Stimulated activated CD8-positive, alpha-beta memory T cell treated with anti-CD3 and anti-CD28 coated beads, Interleukin-12 subunit alpha, Interleukin-12 subunit beta, amount 100 ng/mL, for 1 hour (primary cell): ENCODE data around the gene TCF15.

Experiments used
- DNase-seq: peaks from one replicate; pipeline ENCODE4 v3.0.0-alpha.2; 2020; ENCODE audit warnings: low read depth

The TCF15 gene

DNA sequence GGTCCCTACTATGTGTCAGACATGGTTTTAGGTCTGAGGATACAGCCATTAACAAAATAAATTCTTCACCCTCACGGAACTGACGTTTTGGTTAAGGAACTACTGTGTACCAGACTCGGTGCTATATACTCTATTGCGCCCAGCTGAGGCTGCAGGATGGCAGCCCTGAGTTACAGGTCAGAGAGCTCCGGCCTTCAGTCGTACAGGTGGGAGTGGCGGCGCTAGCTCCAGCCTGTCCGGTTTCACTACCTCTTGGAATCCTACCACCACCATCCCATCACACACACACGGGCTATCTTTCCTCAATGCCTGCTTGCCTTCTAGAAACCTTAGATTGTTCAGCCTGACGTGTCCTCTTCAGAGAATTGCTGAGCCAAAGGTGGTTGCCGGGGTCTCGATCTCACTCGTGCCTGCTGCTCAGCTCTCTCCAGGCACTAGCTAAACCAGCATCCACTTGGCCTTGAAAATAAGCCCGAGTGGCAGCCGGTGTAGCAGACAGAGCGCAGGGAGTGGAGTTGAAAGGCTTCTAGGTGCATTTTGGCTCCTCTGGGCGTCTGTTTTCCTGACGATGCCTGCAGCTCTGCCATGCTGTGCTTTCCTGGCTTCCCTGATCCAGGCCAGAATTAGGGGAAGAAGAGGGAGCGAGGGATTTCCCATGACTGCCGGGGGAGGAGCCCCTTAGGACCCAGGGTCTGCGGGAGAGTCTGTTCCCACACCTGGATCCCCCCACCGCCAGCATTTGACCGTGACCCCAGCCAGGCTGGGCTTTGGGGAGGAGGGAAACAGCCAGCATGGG lies 1.1 kb upstream of the TCF15 start:
- no peak for DNase-seq

DNA sequence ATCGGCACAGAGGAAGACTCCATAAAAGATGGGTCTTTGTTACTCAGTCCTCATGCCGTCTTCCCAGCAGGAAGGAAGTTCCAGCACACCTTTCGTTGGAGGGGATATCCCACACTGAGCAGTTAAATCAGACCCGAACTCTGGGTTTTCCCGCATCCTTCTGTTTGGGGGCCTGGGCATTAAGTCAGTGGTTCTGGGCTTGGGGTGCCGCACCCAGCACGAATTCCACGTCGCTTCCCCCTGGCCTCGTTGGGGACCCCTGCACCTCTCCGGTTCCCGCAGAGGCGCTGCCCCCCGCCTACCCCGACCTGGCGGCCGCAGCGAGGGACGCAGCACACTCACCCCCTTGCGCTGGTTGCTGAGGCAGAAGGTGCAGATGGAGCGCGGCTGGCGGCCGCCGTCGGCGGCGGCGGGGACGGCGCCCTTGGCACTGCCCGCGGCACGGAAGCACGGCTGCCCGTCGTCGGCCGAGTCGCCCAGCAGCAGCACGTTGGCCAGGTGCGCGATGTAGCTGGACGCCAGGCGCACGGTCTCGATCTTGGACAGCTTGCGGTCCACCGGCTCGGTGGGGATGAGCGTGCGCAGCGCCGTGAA lies 641 bp downstream of the TCF15 start:
- DNase-seq: no peak

DNA sequence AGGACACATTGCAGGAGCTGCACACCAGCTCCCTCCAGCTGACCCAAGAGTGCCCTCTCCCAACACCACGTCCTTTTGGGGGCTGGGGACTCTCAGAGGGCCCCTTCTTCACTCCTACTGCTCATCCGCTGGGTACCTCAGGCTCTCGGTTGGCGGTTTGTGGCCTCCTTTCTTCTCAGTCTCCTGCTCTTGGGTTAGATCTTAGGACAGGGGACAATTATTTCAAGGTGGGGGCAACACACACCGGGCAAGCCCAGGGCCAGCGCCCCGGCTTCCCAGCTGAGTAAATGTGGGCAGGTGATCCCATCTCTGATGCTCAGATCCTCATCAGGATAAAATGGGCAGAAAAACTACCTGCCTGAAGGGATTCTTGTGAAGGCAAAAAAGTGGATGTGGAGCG lies 1.1 kb downstream of the TCF15 start:
- DNase-seq: no peak

DNA sequence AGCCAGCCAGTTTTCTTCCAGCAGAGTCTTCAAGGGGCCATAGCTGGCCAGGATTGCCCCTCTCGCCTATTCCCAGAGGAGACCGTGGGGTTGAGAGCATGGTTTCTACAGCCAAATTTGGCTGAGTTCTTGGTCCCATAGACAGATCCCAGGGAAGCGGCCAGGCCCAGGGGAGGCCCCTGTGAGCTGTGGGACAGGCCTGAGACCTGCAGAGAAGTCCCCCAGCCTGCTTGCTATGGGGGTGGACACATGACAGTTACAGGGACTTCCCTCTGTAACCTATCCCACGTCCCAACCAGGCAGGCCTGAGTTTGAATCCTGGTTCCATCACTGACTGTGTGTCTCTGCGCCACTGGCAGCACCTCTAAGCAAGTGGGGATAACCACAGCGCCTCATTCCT lies 2.6 kb downstream of the TCF15 start:
- no peak for DNase-seq

DNA sequence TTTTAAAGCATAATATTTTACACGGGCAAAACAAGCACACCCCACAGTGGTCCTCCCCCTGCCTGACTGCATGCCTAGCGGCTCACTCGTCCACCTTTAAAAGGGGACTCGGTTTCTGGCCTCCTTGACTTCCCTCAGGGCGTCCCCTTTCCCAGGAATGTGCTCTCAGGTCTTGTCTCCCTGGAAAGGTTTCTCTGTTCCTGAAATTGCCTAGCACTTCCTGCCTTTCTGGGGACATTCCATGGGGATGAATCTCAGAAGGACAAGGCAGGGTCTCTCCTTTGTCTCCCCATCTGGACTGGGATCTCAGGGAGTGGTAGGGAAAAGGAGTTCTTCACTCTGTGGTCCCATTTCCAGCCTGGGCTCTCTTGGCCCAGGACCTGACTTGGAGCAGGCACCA lies 4.9 kb downstream of the TCF15 start:
- DNase-seq: no peak

DNA sequence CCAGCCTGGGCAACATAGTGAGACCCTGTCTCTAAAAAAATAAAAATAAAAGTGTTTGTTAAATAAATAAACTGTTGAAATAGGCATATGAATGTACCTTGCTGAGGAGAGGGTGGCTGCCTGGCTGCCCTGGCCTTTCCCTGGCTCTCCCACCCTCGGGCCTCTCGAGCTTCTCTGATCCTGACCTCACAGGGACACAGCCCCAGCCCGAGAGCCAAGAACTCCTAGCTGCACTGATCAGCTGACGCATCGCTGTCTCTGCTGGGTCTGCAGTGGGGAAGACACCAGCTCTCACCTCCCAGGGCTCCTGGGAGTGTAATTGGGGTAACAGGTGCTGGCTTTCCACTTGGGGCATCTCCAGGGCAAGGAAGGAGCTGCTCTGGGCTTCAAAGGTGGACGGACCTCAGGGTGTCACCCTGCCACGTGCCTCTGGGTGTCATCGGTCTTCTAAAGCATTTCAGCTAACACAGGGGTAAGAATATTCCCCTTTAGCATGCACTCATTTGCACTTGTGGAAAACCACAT lies 6.9 kb downstream of the TCF15 start:
- DNase-seq: no peak

DNA sequence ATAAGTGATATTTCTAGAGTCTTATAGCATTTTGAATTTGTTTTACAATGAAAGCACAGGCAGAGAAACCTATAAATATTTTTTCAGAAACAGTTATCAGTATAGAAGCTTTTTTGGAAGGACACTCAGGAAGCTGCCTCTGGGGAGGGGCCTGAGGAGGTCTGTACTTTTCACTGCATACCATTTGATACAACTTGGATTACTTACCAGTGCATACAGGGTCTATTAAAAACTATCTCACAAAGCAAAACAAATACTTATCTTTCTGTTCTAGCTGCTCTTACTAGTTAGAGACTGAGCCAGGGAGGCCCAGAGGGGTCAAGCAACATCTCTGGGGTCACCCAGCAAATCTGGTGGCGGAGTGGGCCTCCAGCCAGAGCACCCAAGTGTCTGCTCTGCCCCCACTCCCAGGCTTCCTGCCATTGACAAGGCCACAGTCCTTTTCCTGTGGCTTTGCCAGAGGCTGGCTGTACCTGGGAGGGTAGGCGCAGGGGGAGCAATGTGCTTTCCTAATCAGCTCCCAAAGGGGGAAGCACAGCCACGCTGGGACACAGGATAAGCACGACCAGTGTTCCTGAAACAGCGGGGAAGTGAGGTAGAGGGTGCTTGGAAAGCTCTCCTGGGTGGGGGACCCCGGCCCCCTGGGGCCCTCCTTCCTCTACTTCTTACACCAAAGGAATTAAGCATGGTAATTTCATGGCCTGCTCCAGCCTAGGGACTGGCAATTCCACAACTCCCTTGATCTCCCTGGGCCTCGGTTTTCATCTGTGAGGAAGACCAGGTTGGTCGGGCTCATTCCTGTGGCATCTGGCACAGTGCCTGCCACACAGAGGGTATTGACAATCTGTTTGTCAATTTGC lies 7.8 kb downstream of the TCF15 start:
- DNase-seq: no peak

DNA sequence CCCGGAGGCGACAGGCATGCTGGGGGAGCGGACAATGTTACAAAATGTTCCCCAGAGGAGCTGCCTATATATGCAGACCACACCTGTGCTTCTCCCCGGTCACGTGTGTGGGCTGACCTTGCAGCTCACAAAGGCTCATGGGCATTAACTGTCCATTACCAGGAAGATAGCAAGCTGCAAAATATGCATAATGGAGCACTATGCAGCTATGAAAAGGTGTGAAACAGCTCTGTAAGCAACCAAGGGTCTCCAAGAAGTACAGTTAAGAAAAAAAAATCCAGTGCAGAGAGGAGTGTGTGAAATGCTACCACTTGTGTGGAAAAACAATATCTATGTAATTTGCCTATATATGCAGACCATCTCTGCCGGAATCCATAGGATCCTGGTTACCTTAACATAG lies 9.4 kb downstream of the TCF15 start:
- DNase-seq: no peak

DNA sequence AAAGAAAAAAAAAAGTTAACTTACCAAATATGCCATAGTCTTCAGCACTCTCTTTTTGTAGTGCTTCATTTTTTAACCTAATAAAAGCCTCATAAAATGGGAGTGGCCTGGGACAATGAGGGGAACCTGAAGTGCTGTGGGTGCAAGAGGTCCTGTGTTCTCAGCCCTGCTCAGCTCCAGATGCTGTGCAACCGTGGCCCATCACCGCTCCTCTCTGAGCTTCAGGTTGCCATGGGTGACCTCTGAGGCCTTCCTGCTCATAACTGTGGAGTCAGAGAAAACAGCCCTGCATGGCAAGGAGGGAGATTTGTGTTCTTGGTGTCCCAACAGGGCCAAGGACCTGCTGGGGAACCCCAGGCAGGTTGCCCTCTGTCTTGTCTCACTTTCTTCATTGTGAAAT lies 10.0 kb downstream of the TCF15 start:
- no peak for DNase-seq

DNA sequence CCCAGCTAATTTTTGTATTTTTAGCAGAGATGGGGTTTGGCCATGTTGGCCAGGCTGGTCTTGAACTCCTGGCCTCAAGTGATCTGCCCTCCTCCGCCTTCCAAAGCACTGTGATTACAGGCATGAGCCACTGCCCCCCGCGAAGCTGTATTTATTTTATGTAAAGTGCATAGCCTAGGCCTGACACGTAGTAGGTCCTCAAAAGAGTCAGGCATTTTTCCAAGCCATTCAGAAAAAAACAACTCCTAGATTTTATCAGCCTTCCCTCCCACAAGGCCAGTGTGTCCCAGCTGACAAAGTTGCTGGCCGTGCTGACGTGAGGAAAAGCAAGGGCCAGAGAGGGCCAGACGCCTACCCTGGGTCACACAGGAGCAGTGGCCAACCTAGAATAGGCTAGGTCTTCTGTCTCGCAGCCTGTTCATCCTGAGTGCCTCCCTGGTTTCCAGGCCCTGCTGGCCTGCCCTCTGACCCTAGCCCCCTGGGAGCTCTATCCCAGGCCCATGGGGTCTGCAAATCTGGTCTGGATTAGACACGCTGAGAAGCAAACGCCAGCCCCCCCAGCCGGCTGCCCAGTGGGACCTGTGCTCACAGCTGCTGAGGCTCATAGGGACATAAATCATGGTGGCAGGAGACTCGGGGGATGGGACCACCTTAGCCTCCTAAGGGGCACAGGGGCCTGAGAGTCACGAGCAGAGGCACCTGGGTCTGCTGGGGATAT lies 11.8 kb downstream of the TCF15 start:
- DNase-seq: no peak

DNA sequence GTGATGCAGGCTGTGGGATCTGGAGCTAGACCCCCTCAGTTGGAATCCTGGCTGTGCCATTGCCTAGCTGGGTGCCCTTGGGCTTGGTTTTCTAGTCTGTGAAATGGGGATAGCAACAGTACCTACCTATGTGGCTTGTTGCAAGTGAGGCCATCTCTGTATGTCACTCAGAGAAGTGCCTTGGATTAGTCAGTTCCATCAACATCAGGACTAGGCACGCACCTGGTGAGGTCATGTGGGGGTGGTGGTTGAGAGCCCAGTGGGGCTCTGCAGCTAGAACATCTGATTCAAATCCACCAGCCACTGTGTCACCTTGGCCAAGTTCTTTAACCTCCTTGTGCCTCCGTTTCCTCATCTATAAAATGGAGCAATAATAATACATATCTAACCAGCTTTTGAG lies 12.5 kb downstream of the TCF15 start:
- DNase-seq: no peak

DNA sequence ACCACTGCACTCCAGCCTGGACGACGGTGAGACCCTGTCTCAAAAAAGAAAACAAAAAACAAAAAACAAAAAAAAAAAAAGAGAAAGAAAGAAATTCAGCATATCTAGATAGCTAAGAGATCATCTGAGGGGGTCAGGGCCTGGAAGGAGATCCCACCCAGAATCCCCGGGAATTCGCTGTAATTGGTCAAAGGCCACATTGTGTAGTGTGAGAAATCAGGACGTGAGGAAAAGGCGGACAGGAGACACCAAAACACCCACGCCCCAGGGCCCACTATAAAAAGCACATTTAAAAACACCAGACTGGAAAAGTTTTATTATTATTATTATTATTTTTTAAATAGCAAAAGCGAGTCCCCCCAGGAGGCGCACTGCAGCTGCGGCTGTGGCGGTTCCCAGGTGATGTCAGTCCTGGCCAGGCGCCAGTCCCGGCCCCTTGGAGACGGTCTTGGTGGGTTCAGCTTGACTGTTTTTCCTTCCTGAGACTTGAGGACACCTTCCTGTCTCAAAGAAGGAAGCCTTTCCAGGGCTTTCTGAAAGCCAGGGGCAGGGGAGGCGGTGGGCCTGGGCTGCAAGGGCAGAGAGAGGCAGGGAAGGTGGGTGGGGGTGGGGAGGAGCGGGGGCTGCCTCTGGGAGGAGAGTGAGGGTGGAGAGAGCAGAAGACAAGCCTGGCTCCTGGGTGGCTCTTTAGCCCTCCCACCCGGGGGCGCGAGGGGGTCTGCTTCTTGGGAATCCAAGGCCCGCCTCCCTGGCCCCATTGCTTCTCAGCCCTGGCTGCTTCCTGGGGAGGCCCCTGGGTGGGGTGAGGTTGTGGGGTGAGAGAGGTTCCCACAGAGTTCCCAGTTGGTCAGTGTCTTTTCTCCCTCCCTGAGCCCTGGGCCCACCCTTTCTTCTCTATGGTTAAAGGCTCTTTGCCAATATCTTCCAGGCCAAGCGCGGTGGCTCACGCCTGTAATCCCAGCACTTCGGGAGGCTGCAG lies 14.5 kb downstream of the TCF15 start:
- no peak for DNase-seq

DNA sequence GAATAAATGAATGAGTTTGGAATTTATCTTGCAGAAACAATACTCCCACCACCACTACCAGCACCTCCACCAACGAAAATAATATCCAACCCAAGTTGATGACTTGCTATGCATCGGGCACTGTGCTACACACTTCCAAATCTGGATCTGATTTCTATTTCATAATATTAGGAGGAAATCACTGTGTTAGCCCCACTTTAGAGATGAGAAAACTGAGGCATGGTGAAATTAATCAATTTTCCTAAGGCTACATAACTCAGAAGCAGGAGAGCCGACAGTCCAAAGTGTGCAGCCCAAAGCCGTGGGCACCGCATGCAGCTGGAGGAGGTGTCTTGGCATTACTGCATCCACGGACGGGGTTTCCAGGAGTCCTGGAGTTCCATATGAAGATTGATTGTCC lies 17.6 kb downstream of the TCF15 start:
- no peak for DNase-seq

DNA sequence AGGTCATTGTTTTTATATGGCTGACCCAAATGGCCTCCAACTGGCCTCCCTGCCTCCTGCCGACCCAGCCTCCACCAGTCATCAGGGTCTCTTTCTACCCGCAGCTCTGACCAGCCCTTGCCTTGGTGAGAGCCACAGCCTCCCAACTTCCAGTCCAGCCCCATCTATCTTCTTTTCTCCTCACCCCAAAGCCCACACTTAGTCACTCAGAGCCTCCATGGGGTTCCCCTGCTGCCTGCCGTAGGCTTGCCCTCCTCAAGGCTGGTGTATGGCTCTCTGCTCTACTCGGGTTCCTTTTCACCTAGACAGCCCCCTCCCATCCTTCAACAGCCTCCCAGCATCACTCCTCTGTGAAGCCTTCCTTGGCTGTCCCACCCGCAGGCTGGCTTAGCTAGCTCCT lies 18.2 kb downstream of the TCF15 start:
- DNase-seq: no peak

DNA sequence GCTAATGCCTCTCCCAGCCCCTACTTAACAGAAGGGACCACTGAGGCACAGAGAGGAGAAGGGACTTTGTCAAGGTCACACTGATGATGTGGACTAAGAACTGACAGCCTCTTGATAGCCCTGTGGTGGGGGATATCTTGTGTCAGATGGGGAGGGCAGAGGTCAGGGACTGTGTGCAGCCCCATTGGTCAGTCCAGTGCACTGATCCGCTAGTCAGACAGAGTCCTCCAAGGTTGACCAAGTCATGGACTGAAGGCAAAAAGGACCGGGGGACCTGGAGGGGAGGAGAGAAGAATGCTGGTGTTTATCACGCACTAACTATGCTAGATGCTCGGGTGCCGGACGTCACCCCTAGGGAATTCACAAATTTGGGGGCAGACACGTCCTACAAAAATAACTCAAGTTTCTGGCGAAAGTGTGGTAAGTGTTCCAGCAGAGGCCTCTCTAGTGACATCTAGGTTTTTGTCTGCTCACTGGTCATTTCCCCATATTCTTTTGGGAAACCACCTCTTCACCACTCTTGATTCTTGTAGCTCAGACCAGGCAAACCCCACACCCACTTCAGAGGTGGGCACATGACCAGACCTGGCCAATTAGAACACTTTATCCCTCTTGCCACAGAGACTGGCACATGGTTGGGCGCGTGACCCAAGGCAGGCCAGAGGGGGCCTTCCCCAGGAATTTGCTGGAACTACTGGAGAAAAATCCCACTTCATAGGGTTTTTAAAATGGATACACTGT lies 21.0 kb downstream of the TCF15 start:
- no peak for DNase-seq

DNA sequence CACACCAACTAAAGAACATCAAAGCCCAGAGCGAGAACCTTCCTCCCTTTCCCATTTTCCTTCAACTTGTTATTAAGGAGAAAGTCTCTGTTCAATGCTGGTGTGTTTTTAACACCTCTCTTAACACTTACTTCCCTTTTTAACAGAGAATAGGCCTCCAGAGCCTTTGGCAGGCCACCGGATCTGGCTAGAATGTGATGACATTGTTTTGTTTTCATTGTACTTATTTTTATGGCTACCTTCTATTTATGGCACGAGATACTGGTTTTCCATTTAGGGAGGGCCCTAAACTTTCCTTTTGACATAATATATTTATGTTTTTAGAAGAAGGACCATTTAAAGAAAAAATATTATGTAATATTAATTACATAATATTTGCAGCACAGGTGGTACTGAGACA lies 21.6 kb downstream of the TCF15 start:
- no peak for DNase-seq

DNA sequence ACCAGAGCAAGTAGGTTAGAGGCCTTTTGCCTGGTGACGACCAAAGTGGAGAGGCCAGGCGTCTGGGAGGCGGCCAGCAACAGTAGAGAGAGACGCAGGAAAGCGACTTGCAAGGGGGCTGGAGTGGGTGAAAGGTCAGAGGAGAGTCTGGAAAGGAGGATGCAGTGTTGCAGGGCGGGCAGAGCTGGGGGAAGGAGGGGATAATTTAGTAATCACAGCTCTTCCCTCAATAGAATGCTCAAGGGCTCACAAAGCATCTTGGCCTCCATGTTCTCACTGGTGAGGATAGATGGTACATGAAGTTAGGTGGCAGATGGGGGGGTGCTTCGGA lies 25.2 kb downstream of the TCF15 start:
- DNase-seq: no peak

DNA sequence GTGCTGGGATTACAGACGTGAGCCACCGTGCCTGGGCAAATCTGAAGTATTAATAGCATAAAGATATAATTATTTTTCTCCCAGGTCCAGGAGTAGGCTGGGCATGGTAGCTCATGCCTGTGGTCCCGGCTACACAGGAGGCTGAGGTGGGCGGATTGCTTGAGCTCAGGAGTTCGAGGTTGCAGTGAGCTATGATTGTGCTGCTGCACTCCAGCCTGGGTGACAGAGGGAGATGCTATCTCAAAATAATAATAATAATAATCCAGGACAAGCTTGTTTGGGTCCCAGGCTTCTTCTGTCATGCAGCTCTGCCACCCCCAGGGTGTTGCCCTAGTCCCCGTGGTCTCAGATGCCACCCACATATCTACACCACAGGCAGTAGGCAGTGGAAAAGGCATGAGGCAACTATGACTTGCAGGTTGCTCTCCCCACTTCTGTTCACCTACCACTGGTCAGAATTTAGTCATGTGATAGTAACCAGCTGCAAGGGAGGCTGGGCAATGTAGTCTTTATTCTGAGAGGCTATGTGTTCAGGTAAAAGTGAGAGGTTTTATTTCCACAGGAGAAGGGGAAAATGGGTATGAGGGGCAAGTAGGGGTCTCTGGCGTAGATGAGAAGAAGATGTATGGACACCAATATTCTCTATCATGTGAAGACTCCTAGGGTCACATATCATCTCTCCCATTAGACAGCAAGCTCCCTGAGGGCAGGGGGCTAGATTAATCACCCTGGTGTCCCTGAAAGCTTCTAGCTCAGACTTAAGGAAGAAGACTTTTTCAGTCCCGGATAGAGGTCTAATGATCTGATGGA lies 25.7 kb downstream of the TCF15 start:
- DNase-seq: no peak

DNA sequence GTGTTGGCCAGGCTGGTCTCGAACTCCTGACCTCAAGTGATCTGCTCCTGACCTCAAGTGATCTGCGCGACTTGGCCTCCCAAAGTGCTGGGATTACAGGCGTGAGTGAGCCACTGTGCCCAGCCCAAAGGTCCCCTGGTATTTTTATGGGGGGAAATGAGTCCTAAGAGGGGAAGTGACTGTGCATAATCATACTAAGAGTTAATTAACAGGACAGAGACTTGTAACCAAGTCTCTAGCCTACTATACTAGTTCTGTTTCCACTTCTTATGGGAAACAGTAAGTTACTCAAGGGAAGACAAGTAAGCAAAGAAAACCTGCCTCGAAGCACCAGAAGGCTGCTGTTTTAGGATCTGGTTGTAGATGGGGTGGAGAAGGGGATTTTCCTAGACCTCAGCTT lies 27.9 kb downstream of the TCF15 start:
- DNase-seq: no peak
